ENCODE data around the gene XAGE3. TPM values are rescaled to one million over a fixed set of nuclear protein-coding genes. Genes with fewer than 3 reads are reported as not detected.
"Not testable (repeated sequence)": the region's sequence is repeated elsewhere in the genome, so short reads cannot be mapped to it uniquely, and the experiment has no call there.

XAGE3 gene
- polyA plus RNA-seq, 1 donor (not counting 4 experiments of a cell fraction or from before 2014, with no cell fraction given), result not detected

DNA sequence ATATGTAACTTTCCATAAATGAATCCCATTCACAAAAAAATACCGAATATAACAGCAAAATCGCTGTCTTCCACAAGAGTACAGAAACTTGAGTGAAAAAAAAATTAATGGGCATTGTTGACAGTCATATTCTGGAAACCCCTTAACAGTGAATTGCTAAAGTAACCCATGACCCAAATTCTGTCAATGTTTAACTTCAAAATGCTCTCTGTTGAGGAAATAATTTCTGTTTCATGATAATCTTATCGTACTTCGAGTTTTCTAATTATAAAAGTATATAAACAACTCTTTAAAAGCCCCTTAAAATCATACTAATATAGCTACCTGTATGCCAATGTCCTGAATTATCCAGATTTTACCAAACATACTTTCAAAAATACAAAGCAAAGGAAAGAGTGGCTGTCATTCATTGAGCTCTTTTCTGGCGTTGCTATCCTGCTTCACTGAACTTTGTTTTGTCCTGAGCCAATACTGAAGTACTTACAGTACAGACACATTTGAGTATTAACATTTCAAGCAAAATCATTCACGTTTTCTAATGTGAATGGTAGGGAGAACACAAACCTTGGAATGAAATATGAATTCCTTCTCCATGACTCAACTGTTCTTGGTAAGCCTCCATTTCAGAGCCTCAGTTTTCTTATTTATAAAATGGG, 2.4 kb downstream of the XAGE3 start:
- TF ChIP-seq EZH2 (IDR thresholded peaks at IDR 0.05; ENCODE audit: low read length), result no peak
- TF ChIP-seq, protein P1, sequence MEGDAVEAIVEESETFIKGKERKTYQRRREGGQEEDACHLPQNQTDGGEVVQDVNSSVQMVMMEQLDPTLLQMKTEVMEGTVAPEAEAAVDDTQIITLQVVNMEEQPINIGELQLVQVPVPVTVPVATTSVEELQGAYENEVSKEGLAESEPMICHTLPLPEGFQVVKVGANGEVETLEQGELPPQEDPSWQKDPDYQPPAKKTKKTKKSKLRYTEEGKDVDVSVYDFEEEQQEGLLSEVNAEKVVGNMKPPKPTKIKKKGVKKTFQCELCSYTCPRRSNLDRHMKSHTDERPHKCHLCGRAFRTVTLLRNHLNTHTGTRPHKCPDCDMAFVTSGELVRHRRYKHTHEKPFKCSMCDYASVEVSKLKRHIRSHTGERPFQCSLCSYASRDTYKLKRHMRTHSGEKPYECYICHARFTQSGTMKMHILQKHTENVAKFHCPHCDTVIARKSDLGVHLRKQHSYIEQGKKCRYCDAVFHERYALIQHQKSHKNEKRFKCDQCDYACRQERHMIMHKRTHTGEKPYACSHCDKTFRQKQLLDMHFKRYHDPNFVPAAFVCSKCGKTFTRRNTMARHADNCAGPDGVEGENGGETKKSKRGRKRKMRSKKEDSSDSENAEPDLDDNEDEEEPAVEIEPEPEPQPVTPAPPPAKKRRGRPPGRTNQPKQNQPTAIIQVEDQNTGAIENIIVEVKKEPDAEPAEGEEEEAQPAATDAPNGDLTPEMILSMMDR (optimal IDR thresholded peaks at IDR 0.05 in 1 of 3, IDR thresholded peaks at IDR 0.05 in 1 of 3, conservative IDR thresholded peaks at IDR 0.05 in 1 of 3; ENCODE audit: extremely low read depth in 1 of 3, insufficient read depth in 2 of 3, low read length in 3 of 3), result no peak
- no peaks in the 10 kb centered on the region for H3K4me1 ChIP-seq (ENCODE audit: control insufficient read depth, extremely low read depth, insufficient read depth, low read length)
- dilution Hi-C loops (cut with MboI; ENCODE audit: extremely low pct_ligation_motif_present, low sequenced_read_pairs), result no loop called here
- H3K9me1 ChIP-seq (ENCODE audit: control insufficient read depth, extremely low read depth, insufficient read depth, low read length), result no peaks in the 10 kb centered on the region
- no peaks in the 10 kb centered on the region for H3K27me3 ChIP-seq (ENCODE audit: control insufficient read depth, extremely low read depth, insufficient read depth, low read length)
- H3K4me2 ChIP-seq (ENCODE audit: control insufficient read depth, extremely low read depth, insufficient read depth, low read depth, low read length), result no peak overlapping the region
- no peaks in the 10 kb centered on the region for H3K36me3 ChIP-seq (ENCODE audit: control insufficient read depth in 2 of 2, extremely low read depth in 1 of 2, insufficient read depth in 2 of 2, low read length in 2 of 2)
- DNase-seq (ENCODE audit: low read depth, low spot score), result no peak
- H2AFZ ChIP-seq (ENCODE audit: control insufficient read depth, low read length), result no peak overlapping the region
- no peak overlapping the region for H3K27ac ChIP-seq (ENCODE audit: control insufficient read depth, insufficient read depth, low read length)
- H3K4me3 ChIP-seq (ENCODE audit: control insufficient read depth in 2 of 3, extremely low read depth in 1 of 3, insufficient read depth in 2 of 3, low read depth in 1 of 3, low read length in 3 of 3), result no peak overlapping the region
- H4K20me1 ChIP-seq (ENCODE audit: control insufficient read depth, extremely low read depth, insufficient read depth, low read length), result no peaks in the 10 kb centered on the region
- no peak overlapping the region for H3K9ac ChIP-seq (ENCODE audit: control insufficient read depth, extremely low read depth, insufficient read depth, low read length)
- H3K79me2 ChIP-seq (ENCODE audit: control insufficient read depth, insufficient read depth, low read length), result no peaks in the 10 kb centered on the region
- no peak for FAIRE-seq
- H3K9me3 ChIP-seq (ENCODE audit: control insufficient read depth, low read depth, low read length), result peaks cover 2% of the 10 kb centered on the region

DNA sequence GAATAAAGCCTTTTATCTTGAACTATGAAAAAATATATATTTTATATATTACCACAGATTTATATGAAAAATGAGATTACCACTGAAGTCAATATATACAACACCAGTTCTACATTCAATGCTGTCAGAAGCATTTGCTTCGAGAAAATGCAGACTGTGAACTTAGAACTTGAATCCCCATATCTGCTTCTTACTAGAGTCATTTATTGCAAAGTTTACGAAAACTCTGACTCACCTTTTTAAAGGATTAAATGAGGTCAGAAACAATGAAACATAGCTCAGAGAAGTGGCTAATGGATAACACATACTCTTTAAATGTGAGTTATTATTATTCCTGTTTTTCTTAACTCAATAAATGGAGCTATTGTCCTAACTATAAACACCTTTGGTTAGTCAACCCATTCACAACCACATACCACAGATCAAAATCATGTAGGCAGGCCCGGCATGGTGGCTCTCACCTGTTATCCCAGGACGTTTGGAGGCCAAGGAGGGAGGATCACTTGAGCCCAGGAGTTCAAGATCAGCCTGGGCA, 10.8 kb downstream of the XAGE3 start:
- H4K20me1 ChIP-seq (ENCODE audit: control insufficient read depth, extremely low read depth, insufficient read depth, low read length); H3K9me1 ChIP-seq (ENCODE audit: control insufficient read depth, extremely low read depth, insufficient read depth, low read length); H3K27ac ChIP-seq (ENCODE audit: control insufficient read depth, insufficient read depth, low read length); dilution Hi-C loops (cut with MboI; ENCODE audit: extremely low pct_ligation_motif_present, low sequenced_read_pairs); H3K4me3 ChIP-seq (ENCODE audit: control insufficient read depth in 2 of 3, extremely low read depth in 1 of 3, insufficient read depth in 2 of 3, low read depth in 1 of 3, low read length in 3 of 3); H3K79me2 ChIP-seq (ENCODE audit: control insufficient read depth, insufficient read depth, low read length); FAIRE-seq; H3K36me3 ChIP-seq (ENCODE audit: control insufficient read depth in 2 of 2, extremely low read depth in 1 of 2, insufficient read depth in 2 of 2, low read length in 2 of 2); H3K9me3 ChIP-seq (ENCODE audit: control insufficient read depth, low read depth, low read length); H3K27me3 ChIP-seq (ENCODE audit: control insufficient read depth, extremely low read depth, insufficient read depth, low read length); H3K9ac ChIP-seq (ENCODE audit: control insufficient read depth, extremely low read depth, insufficient read depth, low read length); H2AFZ ChIP-seq (ENCODE audit: control insufficient read depth, low read length); DNase-seq (ENCODE audit: low read depth, low spot score); H3K4me2 ChIP-seq (ENCODE audit: control insufficient read depth, extremely low read depth, insufficient read depth, low read depth, low read length); H3K4me1 ChIP-seq (ENCODE audit: control insufficient read depth, extremely low read depth, insufficient read depth, low read length): not testable (repeated sequence)
